ENCODE measurements around the gene HPD. TPM values are rescaled to one million over a fixed set of nuclear protein-coding genes. Genes with fewer than 3 reads are reported as not detected.
"Not testable (repeated sequence)": the region's sequence is repeated elsewhere in the genome, so short reads cannot be mapped to it uniquely, and the experiment has no call there.

The HPD gene
- total RNA-seq, 5 donors from 2014 or later (not counting 1 experiment from before 2014, with no cell fraction given), result 0.39 to 0.92 (median 0.58) TPM; not detected in 2

DNA sequence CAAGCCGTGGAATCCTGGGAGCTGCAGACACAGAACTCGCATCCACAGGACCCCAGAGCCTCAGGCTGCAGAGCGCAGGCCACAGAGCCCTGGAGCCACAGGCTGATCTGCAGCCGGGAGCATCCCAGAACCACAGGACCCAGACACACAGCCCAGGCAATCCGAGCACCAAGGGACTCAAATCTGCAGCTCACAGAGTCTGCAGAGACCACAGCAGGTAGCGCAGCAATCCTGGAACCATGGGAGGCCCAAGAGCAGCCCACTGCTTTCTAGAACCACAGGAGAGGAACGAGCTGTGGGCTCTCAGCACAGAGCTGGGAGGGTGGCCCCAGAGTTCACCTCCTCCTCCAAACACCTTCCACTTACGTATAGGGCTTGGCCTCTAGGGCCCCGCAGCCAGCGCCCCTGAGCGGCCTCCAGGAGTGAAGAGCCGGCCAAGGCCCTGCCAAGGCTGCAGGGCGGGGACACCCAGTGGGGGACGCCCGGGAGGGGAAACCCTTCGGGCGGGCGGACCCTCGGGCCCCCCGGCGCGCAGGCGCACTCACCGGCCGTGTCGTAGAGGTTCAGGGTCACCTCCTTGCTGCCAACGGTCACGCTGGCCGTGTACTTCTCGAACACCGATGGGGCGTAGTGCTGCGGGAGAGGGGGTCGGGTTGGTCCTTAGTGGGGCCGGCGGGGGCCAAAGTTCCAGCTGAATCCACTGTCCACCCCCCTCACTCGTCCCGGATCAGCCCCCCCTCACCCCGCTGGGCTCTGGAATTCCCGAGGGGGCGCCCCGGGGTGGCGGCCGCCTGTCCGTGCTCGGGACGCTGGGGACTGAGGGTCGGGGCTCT is 65.8 kb downstream of the HPD start:
- Histone ChIP-seq H3K4me3 (ENCODE audit: control insufficient read depth in 1 of 2, extremely low read depth in 1 of 2, low read length in 1 of 2) (peak overlapping the region; percentile 95 to 98), H3K27ac (ENCODE audit: low read length) (peak overlapping the region; percentile 97), H3K4me1 (ENCODE audit: control insufficient read depth in 1 of 2, extremely low read depth in 1 of 2, insufficient read depth in 2 of 2, low read length in 2 of 2) (peaks cover 34 to 90% of the 10 kb centered on the region in 2 experiments), H3K9me3 (no peaks in the 10 kb centered on the region), H3K36me3 (ENCODE audit: control insufficient read depth in 2 of 2, extremely low read depth in 1 of 2, insufficient read depth in 1 of 2, low read length in 1 of 2) (peaks cover 6 to 30% of the 10 kb centered on the region in 2 donors), H3K27me3 (replicated peaks in 1 of 2; ENCODE audit: control insufficient read depth in 2 of 2, extremely low read depth in 1 of 2, insufficient read depth in 2 of 2, low read length in 1 of 2) (no peaks in the 10 kb centered on the region)
- WGBS (ENCODE audit: insufficient coverage), result 2% methylated on average over 25 of the region's 48 CpGs
- DNase-seq (peak in 24 of 35 experiments; percentile 40 to 76 (median 54)), ATAC-seq (replicated peaks in 1 of 4) (peak; percentile 6 to 11 (median 10))
- Mint-ChIP-seq H3K4me1 (peaks cover 67 to 75% (median 72%) of the 10 kb centered on the region in 3 donors), H3K36me3 (peaks cover 12% of the 10 kb centered on the region), H3K9me3 (no peaks in the 10 kb centered on the region), H3K27me3 (no peaks in the 10 kb centered on the region), H3K4me3 (peak overlapping the region; percentile 89 to 94 (median 94)), H3K27ac (peak overlapping the region; percentile 100)
- ChIA-PET CTCF (interaction anchor here (0.5 to 7.9 kb wide), 15 partner anchors 8 to 239 kb away, joined by 3 to 344 read pairs (median 5); partner anchors contain the start of genes SETD1B (in 1 of the 2) and TMEM120B (in 1 of the 2)), POLR2A (interaction anchor here (0.6 to 1.8 kb wide), 8 partner anchors 9 to 256 kb away, joined by 3 to 7 read pairs (median 3); no protein-coding TSS in a partner anchor)

DNA sequence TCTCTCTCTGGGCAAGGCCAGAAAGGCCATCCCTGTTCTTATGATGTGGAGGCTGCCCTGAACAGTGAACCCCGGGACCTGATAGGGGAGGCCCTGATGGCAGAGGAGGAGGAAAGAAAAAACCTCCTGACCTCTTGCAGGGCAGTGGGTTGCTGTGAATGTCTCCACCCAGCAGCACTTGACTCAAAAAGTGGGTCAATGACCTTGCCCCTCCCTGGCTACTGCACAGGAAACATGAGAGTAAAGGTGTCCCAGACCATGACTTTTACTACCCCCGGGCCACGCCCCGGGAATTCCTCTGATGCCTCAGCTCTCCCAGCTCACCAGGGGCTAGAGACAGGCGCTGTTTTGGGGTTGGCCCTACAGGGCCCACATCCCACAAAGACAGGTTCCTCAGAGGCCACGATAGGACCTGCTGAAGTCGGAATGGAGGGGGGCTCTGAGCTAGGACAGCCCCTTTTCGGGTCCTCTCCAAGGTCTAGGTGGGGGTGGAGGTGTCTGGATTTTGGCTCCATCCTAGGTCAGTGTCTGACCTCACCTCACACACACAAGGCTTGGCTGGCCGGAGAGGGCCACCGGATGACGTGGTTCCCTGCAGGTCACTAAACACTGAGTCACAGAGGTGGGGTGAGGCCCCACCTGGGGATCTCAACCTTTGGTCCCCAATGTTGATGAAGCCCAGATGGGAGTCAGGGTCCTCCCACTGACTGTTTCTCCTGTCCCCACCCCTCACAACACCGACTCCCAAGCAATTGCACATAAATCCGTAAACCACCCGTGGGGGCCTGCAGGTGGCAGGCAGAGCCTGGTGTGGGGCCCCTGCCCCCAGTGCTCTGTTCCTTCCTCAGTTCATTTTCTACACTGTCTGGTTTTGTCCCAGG is 66.7 kb downstream of the HPD start:
- no peak for ATAC-seq (replicated peaks in 1 of 4)
- H3K36me3 ChIP-seq (ENCODE audit: control insufficient read depth in 2 of 2, extremely low read depth in 1 of 2, insufficient read depth in 1 of 2, low read length in 1 of 2), result peaks cover 4 to 23% of the 10 kb centered on the region in 2 donors
- H3K9me3 Mint-ChIP-seq, result no peaks in the 10 kb centered on the region
- DNase-seq, result peak in 3 of 35 experiments; percentile 32 to 64 (median 37)
- H3K4me3 ChIP-seq (ENCODE audit: control insufficient read depth in 1 of 2, extremely low read depth in 1 of 2, low read length in 1 of 2), result peak overlapping the region; percentile 95 to 98
- H3K4me1 Mint-ChIP-seq, result peaks cover 69 to 75% (median 73%) of the 10 kb centered on the region in 3 donors
- H3K4me3 Mint-ChIP-seq, result peak overlapping the region; percentile 89 to 94 (median 94)
- H3K9me3 ChIP-seq, result no peaks in the 10 kb centered on the region
- H3K27me3 ChIP-seq (replicated peaks in 1 of 2; ENCODE audit: control insufficient read depth in 2 of 2, extremely low read depth in 1 of 2, insufficient read depth in 2 of 2, low read length in 1 of 2), result no peaks in the 10 kb centered on the region
- peak overlapping the region; percentile 97 for H3K27ac ChIP-seq (ENCODE audit: low read length)
- peak overlapping the region; percentile 100 for H3K27ac Mint-ChIP-seq
- peaks cover 39 to 90% of the 10 kb centered on the region in 2 experiments for H3K4me1 ChIP-seq (ENCODE audit: control insufficient read depth in 1 of 2, extremely low read depth in 1 of 2, insufficient read depth in 2 of 2, low read length in 2 of 2)
- ChIA-PET POLR2A (interaction anchor here (0.6 to 1.8 kb wide), 6 partner anchors 11 to 120 kb away, joined by 3 to 7 read pairs (median 3); no protein-coding TSS in a partner anchor), CTCF (interaction anchor here (0.7 to 7.9 kb wide), 9 partner anchors 10 to 105 kb away, joined by 3 to 344 read pairs (median 5); partner anchors contain the start of gene SETD1B (in 1 of the 2))
- H3K36me3 Mint-ChIP-seq, result peaks cover 10% of the 10 kb centered on the region
- 0% methylated on average over 2 of the region's 14 CpGs for WGBS (ENCODE audit: insufficient coverage)
- no peaks in the 10 kb centered on the region for H3K27me3 Mint-ChIP-seq

DNA sequence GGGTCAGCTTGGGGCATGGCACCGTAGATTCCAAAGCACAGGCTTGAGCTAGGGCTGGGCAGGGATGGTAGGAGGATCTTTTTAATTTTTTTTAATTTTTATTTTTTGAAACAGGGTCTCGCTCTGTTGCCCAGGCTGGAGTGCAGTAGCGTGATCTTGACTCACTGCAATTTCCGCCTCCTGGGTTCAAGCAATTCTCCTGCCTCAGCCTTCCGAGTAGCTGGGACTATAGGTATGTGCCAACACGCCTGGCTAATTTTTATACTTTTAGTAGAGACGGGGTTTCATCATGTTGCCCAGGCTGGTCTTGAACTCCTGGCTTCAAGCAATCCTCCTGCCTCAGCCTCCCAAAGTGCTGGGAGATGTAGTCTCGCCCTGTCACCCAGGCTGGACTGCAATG is 67.9 kb downstream of the HPD start:
- not testable (repeated sequence) for DNase-seq; ATAC-seq (replicated peaks in 1 of 4); H3K27me3 Mint-ChIP-seq; H3K9me3 ChIP-seq; H3K9me3 Mint-ChIP-seq; H3K27me3 ChIP-seq (replicated peaks in 1 of 2; ENCODE audit: control insufficient read depth in 2 of 2, extremely low read depth in 1 of 2, insufficient read depth in 2 of 2, low read length in 1 of 2)
- Mint-ChIP-seq H3K27ac (peak overlapping the region; percentile 100), H3K4me3 (peak overlapping the region; percentile 89 to 94 (median 94)), H3K4me1 (peaks cover 77 to 81% (median 79%) of the 10 kb centered on the region in 3 donors), H3K36me3 (peaks cover 11% of the 10 kb centered on the region)
- Histone ChIP-seq H3K4me1 (ENCODE audit: control insufficient read depth in 1 of 2, extremely low read depth in 1 of 2, insufficient read depth in 2 of 2, low read length in 2 of 2) (peaks cover 45 to 91% of the 10 kb centered on the region in 2 experiments), H3K36me3 (ENCODE audit: control insufficient read depth in 2 of 2, extremely low read depth in 1 of 2, insufficient read depth in 1 of 2, low read length in 1 of 2) (peaks cover 4 to 19% of the 10 kb centered on the region in 2 donors), H3K4me3 (ENCODE audit: control insufficient read depth in 1 of 2, extremely low read depth in 1 of 2, low read length in 1 of 2) (peak overlapping the region; percentile 58 to 71), H3K27ac (ENCODE audit: low read length) (peak overlapping the region; percentile 97)
- CTCF ChIA-PET, result interaction anchor here (0.6 to 1.9 kb wide), 4 partner anchors 13 to 79 kb away, joined by 3 to 8 read pairs (median 5); partner anchors contain the start of gene TMEM120B (in 1 of the 2)
- POLR2A ChIA-PET, result interaction anchor here (0.6 to 1.6 kb wide), 4 partner anchors 10 to 131 kb away, joined by 3 to 8 read pairs (median 5); no protein-coding TSS in a partner anchor
- WGBS (ENCODE audit: insufficient coverage), result 55% methylated on average over 4 of the region's 8 CpGs

DNA sequence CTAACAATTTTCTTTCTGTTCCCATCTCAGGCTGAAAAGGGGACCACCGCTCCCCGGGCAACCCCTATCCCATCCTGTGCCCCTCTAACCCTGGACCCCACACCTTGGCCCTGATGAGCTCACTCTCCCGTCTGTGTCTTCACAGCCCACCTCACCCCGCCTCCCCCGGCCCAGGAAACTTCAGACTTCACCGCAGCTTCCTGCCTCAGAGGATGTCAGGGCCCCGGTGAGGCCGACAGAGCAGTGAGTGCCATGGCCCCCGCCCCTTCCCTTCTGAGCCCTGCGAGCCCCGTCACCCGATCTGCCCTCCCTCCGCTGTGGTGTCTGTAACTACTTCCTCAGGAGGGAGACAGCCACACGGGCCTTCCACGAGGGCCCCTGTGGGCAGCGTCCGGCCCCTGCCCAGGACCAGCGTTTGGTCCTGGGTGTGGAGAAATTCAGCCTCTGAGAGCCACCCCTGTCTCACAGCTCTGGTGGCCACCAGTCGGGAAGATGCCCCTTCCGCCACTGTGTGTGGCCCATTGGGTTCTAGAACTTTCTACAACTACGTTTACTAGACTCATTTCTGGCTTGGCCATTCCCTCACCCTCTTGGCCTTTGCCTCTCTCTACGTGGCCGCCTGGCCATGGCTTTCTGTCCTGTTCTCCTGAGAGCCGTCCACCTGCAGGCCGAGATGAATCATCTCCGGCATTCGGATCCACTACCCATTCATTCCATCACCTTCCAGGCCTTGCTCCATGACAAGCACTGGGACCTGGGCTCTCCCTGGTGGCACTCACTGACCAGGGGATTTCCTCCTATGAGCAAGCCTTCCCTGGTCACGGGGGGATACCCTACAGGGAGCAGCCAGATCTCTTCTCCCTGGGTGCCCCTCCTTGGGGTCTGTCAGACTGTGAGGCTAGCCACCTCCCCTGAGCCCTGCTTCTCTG is 68.6 kb downstream of the HPD start:
- DNase-seq (peak; percentile 86 to 98 (median 95)), ATAC-seq (replicated peaks in 1 of 4) (peak; percentile 65 to 68 (median 66))
- Histone ChIP-seq H3K27ac (ENCODE audit: low read length) (peak overlapping the region; percentile 97), H3K9me3 (no peaks in the 10 kb centered on the region), H3K36me3 (ENCODE audit: control insufficient read depth in 2 of 2, extremely low read depth in 1 of 2, insufficient read depth in 1 of 2, low read length in 1 of 2) (peaks cover 0 to 12% of the 10 kb centered on the region in 2 donors), H3K4me3 (ENCODE audit: control insufficient read depth in 1 of 2, extremely low read depth in 1 of 2, low read length in 1 of 2) (peak overlapping the region; percentile 58 to 74), H3K4me1 (ENCODE audit: control insufficient read depth in 1 of 2, extremely low read depth in 1 of 2, insufficient read depth in 2 of 2, low read length in 2 of 2) (peaks cover 45 to 91% of the 10 kb centered on the region in 2 experiments), H3K27me3 (replicated peaks in 1 of 2; ENCODE audit: control insufficient read depth in 2 of 2, extremely low read depth in 1 of 2, insufficient read depth in 2 of 2, low read length in 1 of 2) (no peaks in the 10 kb centered on the region)
- no peaks in the 10 kb centered on the region for H3K9me3 Mint-ChIP-seq
- H3K27me3 Mint-ChIP-seq, result no peaks in the 10 kb centered on the region
- POLR2A ChIA-PET, result interaction anchor here (0.5 to 1.6 kb wide), 7 partner anchors 8 to 21 kb away, joined by 3 to 11 read pairs (median 4); no protein-coding TSS in a partner anchor
- H3K4me3 Mint-ChIP-seq, result peak overlapping the region; percentile 89 to 94 (median 89)
- H3K36me3 Mint-ChIP-seq, result peaks cover 9% of the 10 kb centered on the region
- peaks cover 75 to 82% (median 79%) of the 10 kb centered on the region in 3 donors for H3K4me1 Mint-ChIP-seq
- CTCF ChIA-PET, result interaction anchor here in 1 of 2 donors (0.5 to 1.9 kb wide), 9 partner anchors 9 to 104 kb away, joined by 3 to 10 read pairs (median 6); partner anchors contain the start of genes PSMD9 and TMEM120B
- WGBS (ENCODE audit: insufficient coverage), result 15% methylated on average over 22 of the region's 28 CpGs
- H3K27ac Mint-ChIP-seq, result peak overlapping the region; percentile 100

Measured in T-cell (primary cell).